GM12891 (cell line): ENCODE data around the gene CADM2.

Experiments used
- POLR2A ChIP-seq: IDR thresholded peaks from 2 replicates; pipeline ENCODE4 v1.6.1; 2011; ENCODE audit warnings: low read depth, low read length, control low read depth
- POLR2AphosphoS5 ChIP-seq: IDR thresholded peaks from 2 replicates; pipeline ENCODE4 v1.6.1; 2011; ENCODE audit warnings: low read depth, low read length, control low read depth
- POU2F2 ChIP-seq: IDR thresholded peaks from 2 replicates; pipeline ENCODE4 v1.6.1; 2011; ENCODE audit warnings: low read depth, mild to moderate bottlenecking, control low read depth, low read length, moderate library complexity
- SPI1 ChIP-seq: IDR thresholded peaks from 2 replicates; pipeline ENCODE4 v1.6.1; 2011; ENCODE audit warnings: low read depth, low read length, control low read depth
- TAF1 ChIP-seq: IDR thresholded peaks from 2 replicates; pipeline ENCODE4 v1.6.1; 2011; ENCODE audit warnings: low read depth, low read length, control low read depth

DNA sequence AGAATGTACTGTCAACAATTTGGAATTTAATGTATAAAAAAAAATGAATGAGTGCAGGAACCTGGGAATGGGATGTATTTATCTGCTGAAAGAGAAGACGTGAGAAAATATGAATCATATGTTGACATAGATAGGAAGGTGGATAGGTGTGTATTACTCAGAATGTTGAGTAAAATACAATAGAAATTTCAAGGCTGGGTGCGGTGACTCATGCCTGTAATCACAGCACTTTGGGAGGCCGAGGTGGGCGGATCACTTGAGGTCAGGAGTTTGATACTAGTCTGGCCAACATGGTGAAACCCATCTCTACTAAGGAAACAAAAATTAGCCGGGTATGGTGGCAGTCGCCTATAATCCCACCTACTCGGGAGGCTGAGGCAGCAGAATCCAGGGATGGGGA, 202.8 kb downstream of the CADM2 start:
- TF ChIP-seq POLR2AphosphoS5: no peak
- TF ChIP-seq POLR2A: no peak
- TF ChIP-seq TAF1: no peak
- no peak for TF ChIP-seq SPI1
- TF ChIP-seq POU2F2: no peak
